Smooth muscle cell (in vitro differentiated cells): ENCODE results near the gene GOT1. TPM values are rescaled to one million over a fixed set of nuclear protein-coding genes. Genes with fewer than 3 reads are reported as not detected.

ENCODE experiments used
- DNase-seq: peaks from one replicate; lab custom pipeline; 2025; ENCODE audit not compliant: unreplicated experiment; lab: John Stamatoyannopoulos, UW
- H2AFZ ChIP-seq: fragments of 200-600 bp; sonication (generic); 2 replicates; pipeline ENCODE4 v1.6.0; 2016; ENCODE audit warnings: antibody characterized with exemption, low read depth, mild to moderate bottlenecking
- H3F3A ChIP-seq: fragments of 200-600 bp; sonication (generic); 2 replicates; pipeline ENCODE4 v1.6.0; 2017; ENCODE audit warnings: antibody characterized with exemption, low read depth
- H3K27ac ChIP-seq: fragments of 200-600 bp; sonication (generic); 2 replicates; pipeline ENCODE4 v1.5.1; 2016; ENCODE audit warnings: low read depth, mild to moderate bottlenecking
- H3K27me3 ChIP-seq: fragments of 200-600 bp; sonication (generic); 2 replicates; pipeline ENCODE4 v1.6.1; 2016; ENCODE audit warnings: low read depth, mild to moderate bottlenecking
- H3K36me3 ChIP-seq: fragments of 200-600 bp; sonication (generic); 2 replicates; pipeline ENCODE4 v1.5.1; 2016; ENCODE audit warnings: low read depth
- H3K4me1 ChIP-seq: fragments of 200-600 bp; sonication (generic); 2 replicates; pipeline ENCODE4 v1.5.1; 2016; ENCODE audit warnings: low read depth
- H3K4me2 ChIP-seq: fragments of 200-600 bp; sonication (generic); 2 replicates; pipeline ENCODE4 v1.6.0; 2016; ENCODE audit warnings: mild to moderate bottlenecking
- H3K4me3 ChIP-seq: fragments of 200-600 bp; sonication (generic); 2 replicates; pipeline ENCODE4 v1.5.1; 2016; ENCODE audit warnings: mild to moderate bottlenecking
- H3K79me2 ChIP-seq: fragments of 200-600 bp; sonication (generic); 2 replicates; pipeline ENCODE4 v1.6.0; 2016; ENCODE audit warnings: low read depth, mild to moderate bottlenecking
- H3K9ac ChIP-seq: fragments of 200-600 bp; sonication (generic); 2 replicates; pipeline ENCODE4 v1.6.0; 2016; ENCODE audit warnings: low read depth
- H3K9me3 ChIP-seq: fragments of 200-600 bp; sonication (generic); replicated peaks from 2 replicates; pipeline ENCODE4 v1.5.1; 2016; ENCODE audit warnings: low read depth
- H4K20me1 ChIP-seq: fragments of 200-600 bp; sonication (generic); 2 replicates; pipeline ENCODE4 v1.6.0; 2016; ENCODE audit warnings: low read depth
- WGBS: methylation state at CpG from one replicate; pipeline ENCODE4 v1.1.7; 2016; ENCODE audit warnings: low lambda C conversion rate; 5-methylcytosine and 5-hydroxymethylcytosine counted together
- polyA plus RNA-seq: library from polyadenylated mRNA; unstranded; fragments of >200 nt; fragmentation: Nextera tagmentation; extraction: Ambion mirVana; gene quantifications from 2 replicates; pipeline ENCODE4 v1.2.1, GENCODE V29; 2016
- total RNA-seq: library from RNA; depleted of rRNA; stranded (reverse); fragments of >200 nt; gene quantifications from 2 replicates; pipeline ENCODE4 v1.2.3, GENCODE V29; 2014
- TF ChIP-seq, protein P1 (sequence below): fragments of 200-600 bp; sonication (generic); IDR thresholded peaks from 2 replicates; pipeline ENCODE4 v1.5.1; 2017; ENCODE audit warnings: borderline replicate concordance, mild to moderate bottlenecking, antibody characterized with exemption; ENCODE audit not compliant: insufficient read depth, poor library complexity, severe bottlenecking

GOT1 gene
- total and polyA plus RNA-seq, 2 experiments from 2014 or later = 34.7 to 44.4 TPM

DNA sequence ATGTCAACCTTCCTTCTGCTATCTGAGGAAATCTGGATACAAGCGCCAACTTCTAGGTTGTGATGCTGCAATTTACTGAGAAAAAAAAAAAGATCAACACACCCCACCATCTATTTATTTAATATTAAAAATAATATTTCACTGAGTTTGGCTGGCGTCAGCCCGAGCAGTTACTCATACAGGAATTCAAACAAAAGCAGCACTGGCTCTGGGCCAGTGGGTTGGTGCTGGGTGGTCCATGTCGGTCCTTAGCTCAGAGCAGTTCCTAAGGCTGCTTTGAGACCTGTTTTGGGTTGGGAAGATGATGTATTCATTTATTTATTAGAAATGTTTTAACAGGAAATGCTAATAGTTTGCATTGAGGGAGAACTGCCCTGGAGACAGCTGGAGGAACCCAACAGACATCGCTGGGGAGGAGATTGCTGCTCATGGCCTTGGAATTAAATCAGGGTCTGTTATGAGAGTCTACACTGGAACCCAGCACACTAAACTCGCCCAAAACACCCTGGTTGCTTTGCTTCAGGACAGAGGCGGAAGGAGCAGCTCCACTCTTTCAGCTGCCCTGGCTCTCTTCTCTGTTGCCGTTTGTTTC, 36.3 kb upstream of the GOT1 start:
- Histone ChIP-seq H3K4me3 (no peak overlapping the region), H3F3A (no peaks in the 10 kb centered on the region), H3K27ac (no peak overlapping the region), H4K20me1 (no peaks in the 10 kb centered on the region), H3K4me1 (no peaks in the 10 kb centered on the region), H3K9ac (no peak overlapping the region), H3K4me2 (no peak overlapping the region), H3K9me3 (no peaks in the 10 kb centered on the region), H3K79me2 (no peaks in the 10 kb centered on the region), H2AFZ (no peak overlapping the region), H3K27me3 (peaks cover 8% of the 10 kb centered on the region), H3K36me3 (no peaks in the 10 kb centered on the region)
- WGBS = 87% methylated on average over 8 of the region's 8 CpGs
- TF ChIP-seq, protein P1, sequence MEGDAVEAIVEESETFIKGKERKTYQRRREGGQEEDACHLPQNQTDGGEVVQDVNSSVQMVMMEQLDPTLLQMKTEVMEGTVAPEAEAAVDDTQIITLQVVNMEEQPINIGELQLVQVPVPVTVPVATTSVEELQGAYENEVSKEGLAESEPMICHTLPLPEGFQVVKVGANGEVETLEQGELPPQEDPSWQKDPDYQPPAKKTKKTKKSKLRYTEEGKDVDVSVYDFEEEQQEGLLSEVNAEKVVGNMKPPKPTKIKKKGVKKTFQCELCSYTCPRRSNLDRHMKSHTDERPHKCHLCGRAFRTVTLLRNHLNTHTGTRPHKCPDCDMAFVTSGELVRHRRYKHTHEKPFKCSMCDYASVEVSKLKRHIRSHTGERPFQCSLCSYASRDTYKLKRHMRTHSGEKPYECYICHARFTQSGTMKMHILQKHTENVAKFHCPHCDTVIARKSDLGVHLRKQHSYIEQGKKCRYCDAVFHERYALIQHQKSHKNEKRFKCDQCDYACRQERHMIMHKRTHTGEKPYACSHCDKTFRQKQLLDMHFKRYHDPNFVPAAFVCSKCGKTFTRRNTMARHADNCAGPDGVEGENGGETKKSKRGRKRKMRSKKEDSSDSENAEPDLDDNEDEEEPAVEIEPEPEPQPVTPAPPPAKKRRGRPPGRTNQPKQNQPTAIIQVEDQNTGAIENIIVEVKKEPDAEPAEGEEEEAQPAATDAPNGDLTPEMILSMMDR = no peak
- DNase-seq = no peak

DNA sequence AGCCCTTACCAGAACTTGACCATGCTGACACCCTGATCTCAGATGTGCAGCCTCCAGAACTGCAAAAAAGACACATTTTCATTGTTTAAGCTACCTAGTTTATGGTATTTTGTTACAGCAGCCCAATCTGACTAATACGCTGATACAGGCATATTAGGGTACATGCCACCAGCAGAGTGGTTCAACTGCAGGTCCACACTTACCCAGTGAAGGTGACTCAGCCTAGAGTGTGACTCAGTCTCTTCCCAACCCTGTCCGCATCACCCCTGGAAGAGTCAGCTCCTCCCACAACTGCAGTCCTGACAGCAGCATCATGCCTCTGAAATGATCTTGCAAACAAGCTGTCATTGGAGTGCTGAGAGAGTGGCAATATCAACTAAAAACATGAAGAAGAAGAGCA, 30.8 kb upstream of the GOT1 start:
- H2AFZ ChIP-seq = no peak overlapping the region
- H3K9ac ChIP-seq = no peak overlapping the region
- no peaks in the 10 kb centered on the region for H3K36me3 ChIP-seq
- no peaks in the 10 kb centered on the region for H4K20me1 ChIP-seq
- no peak for DNase-seq
- H3K27me3 ChIP-seq = peaks cover 8% of the 10 kb centered on the region
- H3F3A ChIP-seq = no peaks in the 10 kb centered on the region
- no peak overlapping the region for H3K27ac ChIP-seq
- H3K9me3 ChIP-seq = no peaks in the 10 kb centered on the region
- TF ChIP-seq, protein P1 = no peak
- no peaks in the 10 kb centered on the region for H3K4me1 ChIP-seq
- no peaks in the 10 kb centered on the region for H3K79me2 ChIP-seq
- 68% methylated on average over 2 of the region's 2 CpGs for WGBS
- H3K4me2 ChIP-seq = no peak overlapping the region
- no peak overlapping the region for H3K4me3 ChIP-seq

DNA sequence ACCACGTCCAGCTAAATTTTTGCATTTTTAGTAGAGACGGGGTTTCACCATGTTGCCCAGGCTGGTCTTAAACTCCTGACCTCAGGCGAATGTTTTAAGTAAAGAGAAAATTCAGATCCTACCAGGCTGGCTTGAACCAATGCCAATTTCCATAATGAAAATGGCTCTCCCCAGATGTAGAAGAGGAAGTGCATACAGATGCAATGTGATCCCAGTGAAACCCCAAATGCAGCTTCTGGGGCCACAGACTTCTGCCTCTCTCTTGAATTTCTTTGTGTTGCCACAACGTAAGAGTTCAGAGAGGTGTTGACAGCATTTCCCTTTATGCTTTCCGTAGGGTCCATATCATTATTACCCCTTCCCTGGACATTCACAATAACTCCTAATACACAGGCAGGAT, 29.6 kb upstream of the GOT1 start:
- TF ChIP-seq, protein P1 = no peak
- Histone ChIP-seq H3K27ac (no peak overlapping the region), H2AFZ (no peak overlapping the region), H4K20me1 (no peaks in the 10 kb centered on the region), H3K36me3 (no peaks in the 10 kb centered on the region), H3K4me3 (no peak overlapping the region), H3K4me2 (no peak overlapping the region), H3K27me3 (peaks cover 9% of the 10 kb centered on the region), H3K4me1 (no peaks in the 10 kb centered on the region), H3K9ac (no peak overlapping the region), H3K9me3 (no peaks in the 10 kb centered on the region), H3F3A (no peaks in the 10 kb centered on the region), H3K79me2 (no peaks in the 10 kb centered on the region)
- no peak for DNase-seq
- 93% methylated on average over 5 of the region's 5 CpGs for WGBS

- no peak overlapping the region for H3K4me2 ChIP-seq
- no peaks in the 10 kb centered on the region for H4K20me1 ChIP-seq
- no peak for DNase-seq
- H3K27ac ChIP-seq = no peak overlapping the region
- no peaks in the 10 kb centered on the region for H3F3A ChIP-seq
- no peaks in the 10 kb centered on the region for H3K79me2 ChIP-seq
- H3K36me3 ChIP-seq = no peaks in the 10 kb centered on the region
- peaks cover 14% of the 10 kb centered on the region for H3K27me3 ChIP-seq
- H3K9me3 ChIP-seq = no peaks in the 10 kb centered on the region
- 81% methylated on average over 2 of the region's 2 CpGs for WGBS
- H3K4me3 ChIP-seq = no peak overlapping the region
- TF ChIP-seq, protein P1 = no peak
- no peak overlapping the region for H2AFZ ChIP-seq
- H3K4me1 ChIP-seq = no peaks in the 10 kb centered on the region
- H3K9ac ChIP-seq = no peak overlapping the region
Measured at GRCh38 chr10:99459217-99459616, 28.8 kb upstream of the GOT1 start.
